ENCODE results near the gene TES. TPM values are rescaled to one million over a fixed set of nuclear protein-coding genes. Genes with fewer than 3 reads are reported as not detected.
A peak's percentile ranks its signal among the peaks of the same experiment; 100 is the strongest.

Gene TES
- total and polyA plus RNA-seq, 4 donors, result 51.9 to 105 (median 78.0) TPM

GRCh38 chr7:116193329-116194087, 16.8 kb upstream of the TES start:
- Histone ChIP-seq H3K4me1 (ENCODE audit: control insufficient read depth in 5 of 5, insufficient read depth in 5 of 5, low read length in 5 of 5) (no peaks in the 10 kb centered on the region), H3K27ac (ENCODE audit: low read depth in 1 of 2, low read length in 1 of 2) (no peak overlapping the region), H3K36me3 (ENCODE audit: control insufficient read depth in 4 of 4, insufficient read depth in 4 of 4, low read length in 4 of 4) (no peaks in the 10 kb centered on the region), H3K9ac (ENCODE audit: insufficient read depth in 1 of 2, low read length in 2 of 2) (no peak overlapping the region), H3K4me3 (no peak overlapping the region), H3K27me3 (ENCODE audit: control insufficient read depth in 3 of 3, insufficient read depth in 3 of 3, low read length in 2 of 3) (no peaks in the 10 kb centered on the region), H3K9me3 (ENCODE audit: control insufficient read depth in 4 of 4, insufficient read depth in 3 of 4, low read length in 3 of 4) (no peaks in the 10 kb centered on the region)
- no peak for DNase-seq
- no peak for ATAC-seq (ENCODE audit: insufficient read depth, low FRiP score)
- WGBS, 2 donors, result 76 to 81% methylated on average over 5 of the region's 5 CpGs
- TF ChIP-seq CTCF (IDR thresholded peaks at IDR 0.05; ENCODE audit: control extremely low read depth, extremely low read depth), result no peak

GRCh38 chr7:116194115-116194514, 16.2 kb upstream of the TES start:
- peak in 1 of 3 donors; percentile 27 for DNase-seq
- TF ChIP-seq CTCF (IDR thresholded peaks at IDR 0.05; ENCODE audit: control extremely low read depth, extremely low read depth), result no peak
- WGBS, 2 donors, result 69 to 97% methylated on average over 2 of the region's 2 CpGs
- Histone ChIP-seq H3K27me3 (ENCODE audit: control insufficient read depth in 3 of 3, insufficient read depth in 3 of 3, low read length in 2 of 3) (no peaks in the 10 kb centered on the region), H3K4me1 (ENCODE audit: control insufficient read depth in 5 of 5, insufficient read depth in 5 of 5, low read length in 5 of 5) (no peaks in the 10 kb centered on the region), H3K27ac (ENCODE audit: low read depth in 1 of 2, low read length in 1 of 2) (no peak overlapping the region), H3K36me3 (ENCODE audit: control insufficient read depth in 4 of 4, insufficient read depth in 4 of 4, low read length in 4 of 4) (no peaks in the 10 kb centered on the region), H3K4me3 (no peak overlapping the region), H3K9ac (ENCODE audit: insufficient read depth in 1 of 2, low read length in 2 of 2) (no peak overlapping the region), H3K9me3 (ENCODE audit: control insufficient read depth in 4 of 4, insufficient read depth in 3 of 4, low read length in 3 of 4) (no peaks in the 10 kb centered on the region)
- ATAC-seq (ENCODE audit: insufficient read depth, low FRiP score), result no peak

GRCh38 chr7:116195451-116195850, 14.9 kb upstream of the TES start:
- ATAC-seq (ENCODE audit: insufficient read depth, low FRiP score) (no peak), DNase-seq (no peak)
- no peak for TF ChIP-seq CTCF (IDR thresholded peaks at IDR 0.05; ENCODE audit: control extremely low read depth, extremely low read depth)
- no peaks in the 10 kb centered on the region for H3K4me1 ChIP-seq (ENCODE audit: control insufficient read depth in 5 of 5, insufficient read depth in 5 of 5, low read length in 5 of 5)
- H3K9ac ChIP-seq (ENCODE audit: insufficient read depth in 1 of 2, low read length in 2 of 2), result no peak overlapping the region
- H3K9me3 ChIP-seq (ENCODE audit: control insufficient read depth in 4 of 4, insufficient read depth in 3 of 4, low read length in 3 of 4), result no peaks in the 10 kb centered on the region
- 96 to 97% methylated on average over 1 of the region's 1 CpG for WGBS, 2 donors
- no peak overlapping the region for H3K4me3 ChIP-seq
- no peak overlapping the region for H3K27ac ChIP-seq (ENCODE audit: low read depth in 1 of 2, low read length in 1 of 2)
- H3K27me3 ChIP-seq (ENCODE audit: control insufficient read depth in 3 of 3, insufficient read depth in 3 of 3, low read length in 2 of 3), result no peaks in the 10 kb centered on the region
- H3K36me3 ChIP-seq (ENCODE audit: control insufficient read depth in 4 of 4, insufficient read depth in 4 of 4, low read length in 4 of 4), result no peaks in the 10 kb centered on the region

- 94 to 97% methylated on average over 3 of the region's 3 CpGs for WGBS, 2 donors
- no peaks in the 10 kb centered on the region for H3K27me3 ChIP-seq (ENCODE audit: control insufficient read depth in 3 of 3, insufficient read depth in 3 of 3, low read length in 2 of 3)
- H3K4me3 ChIP-seq, result no peak overlapping the region
- DNase-seq (no peak), ATAC-seq (ENCODE audit: insufficient read depth, low FRiP score) (no peak)
- no peak overlapping the region for H3K9ac ChIP-seq (ENCODE audit: insufficient read depth in 1 of 2, low read length in 2 of 2)
- no peaks in the 10 kb centered on the region for H3K36me3 ChIP-seq (ENCODE audit: control insufficient read depth in 4 of 4, insufficient read depth in 4 of 4, low read length in 4 of 4)
- no peak for TF ChIP-seq CTCF (IDR thresholded peaks at IDR 0.05; ENCODE audit: control extremely low read depth, extremely low read depth)
- no peak overlapping the region for H3K27ac ChIP-seq (ENCODE audit: low read depth in 1 of 2, low read length in 1 of 2)
- no peaks in the 10 kb centered on the region for H3K4me1 ChIP-seq (ENCODE audit: control insufficient read depth in 5 of 5, insufficient read depth in 5 of 5, low read length in 5 of 5)
- no peaks in the 10 kb centered on the region for H3K9me3 ChIP-seq (ENCODE audit: control insufficient read depth in 4 of 4, insufficient read depth in 3 of 4, low read length in 3 of 4)
These were observed 13.4 kb upstream of the TES start for GRCh38 chr7:116196947-116197346.

Data from lung (tissue), 12 donors.